Mesodermal cell (in vitro differentiated cells): ENCODE results near the gene FGF11.
A peak's percentile ranks its signal among the peaks of the same experiment; 100 is the strongest.
"Not testable (repeated sequence)": the region's sequence is repeated elsewhere in the genome, so short reads cannot be mapped to it uniquely, and the experiment has no call there.

Experiments
- H3K27ac ChIP-seq: 2 replicates; pipeline ENCODE4 v1.7.0; 2013; ENCODE audit warnings: mild to moderate bottlenecking, low read depth, low read length, moderate library complexity; ENCODE audit not compliant: severe bottlenecking
- H3K36me3 ChIP-seq: 2 replicates; pipeline ENCODE4 v1.7.1; 2013; ENCODE audit warnings: mild to moderate bottlenecking, low read length, moderate library complexity; ENCODE audit not compliant: control insufficient read depth, insufficient read depth
- H3K4me1 ChIP-seq: one replicate; pipeline ENCODE4 v1.7.1; 2013; ENCODE audit warnings: mild to moderate bottlenecking, low read length; ENCODE audit not compliant: insufficient read depth, control insufficient read depth, poor library complexity, severe bottlenecking
- H3K4me3 ChIP-seq: 2 replicates; pipeline ENCODE4 v1.7.0; 2013; ENCODE audit warnings: low read length, control low read depth, mild to moderate bottlenecking; ENCODE audit not compliant: insufficient read depth, poor library complexity, severe bottlenecking; ENCODE audit errors: extremely low read depth
- H3K9me3 ChIP-seq: 2 replicates; pipeline ENCODE4 v1.7.1; 2013; ENCODE audit warnings: mild to moderate bottlenecking, low read length, moderate library complexity; ENCODE audit not compliant: control insufficient read depth
- WGBS, 2 experiments: methylation state at CpG; one replicate each; pipeline ENCODE4 v1.1.5; 2013; ENCODE audit warnings: missing lambda C conversion rate in 2 of 2; ENCODE audit not compliant: insufficient coverage in 2 of 2; 5-methylcytosine and 5-hydroxymethylcytosine counted together

The FGF11 gene

DNA sequence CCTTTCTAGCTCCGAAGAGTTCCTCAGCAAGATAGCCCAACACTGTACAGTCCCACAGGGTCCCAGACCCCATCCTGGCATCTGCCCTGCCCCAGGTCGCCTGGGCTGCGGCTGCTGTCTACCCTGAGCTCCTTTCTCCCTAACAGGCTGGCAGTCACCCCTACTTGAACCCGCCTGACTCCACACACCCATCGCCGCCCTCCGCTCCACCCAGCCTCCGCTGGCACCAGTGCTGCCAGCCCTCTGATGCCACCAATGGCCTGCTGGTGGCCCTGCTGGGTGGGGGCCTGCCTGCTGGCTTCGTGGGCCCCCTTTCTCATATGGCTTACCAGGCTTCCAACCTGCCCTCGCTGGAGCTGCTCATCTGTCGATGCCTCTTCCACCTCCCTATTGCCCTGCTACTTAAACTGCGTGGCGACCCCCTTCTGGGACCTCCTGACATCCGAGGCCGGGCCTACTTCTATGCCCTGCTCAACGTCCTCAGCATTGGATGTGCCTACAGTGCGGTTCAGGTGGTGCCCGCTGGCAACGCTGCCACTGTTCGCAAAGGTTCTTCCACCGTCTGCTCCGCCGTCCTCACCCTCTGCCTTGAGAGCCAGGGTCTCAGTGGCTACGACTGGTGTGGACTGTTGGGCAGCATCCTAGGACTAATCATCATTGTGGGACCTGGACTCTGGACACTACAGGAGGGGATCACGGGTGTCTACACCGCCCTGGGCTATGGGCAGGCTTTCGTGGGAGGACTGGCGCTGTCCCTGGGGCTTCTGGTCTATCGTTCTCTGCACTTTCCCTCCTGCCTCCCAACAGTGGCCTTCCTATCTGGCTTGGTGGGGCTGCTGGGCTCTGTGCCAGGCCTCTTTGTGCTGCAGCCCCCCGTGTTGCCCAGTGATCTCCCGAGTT is 42.8 kb downstream of the FGF11 start:
- Histone ChIP-seq H3K36me3 (peaks cover 14% of the 10 kb centered on the region), H3K4me1 (peaks cover 44% of the 10 kb centered on the region)
- H3K27ac ChIP-seq, H3K9me3 ChIP-seq, H3K4me3 ChIP-seq: not testable (repeated sequence)
- 94 to 95% methylated on average over 13 to 23 of the region's 31 CpGs for WGBS, 2 experiments

DNA sequence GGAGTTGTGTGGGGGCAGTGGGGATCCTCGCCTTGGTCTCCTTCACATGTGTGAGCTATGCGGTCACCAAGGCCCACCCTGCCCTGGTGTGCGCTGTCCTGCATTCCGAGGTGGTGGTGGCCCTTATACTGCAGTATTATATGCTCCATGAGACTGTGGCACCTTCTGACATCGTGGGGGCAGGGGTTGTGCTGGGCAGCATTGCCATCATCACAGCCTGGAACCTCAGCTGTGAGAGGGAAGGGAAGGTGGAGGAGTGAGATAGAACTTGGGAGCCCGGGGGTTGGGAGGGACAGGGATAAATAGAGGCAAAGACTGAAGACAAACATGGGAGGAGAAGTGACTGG is 43.4 kb downstream of the FGF11 start:
- Histone ChIP-seq H3K27ac (peak overlapping the region; percentile 99), H3K4me1 (peaks cover 39% of the 10 kb centered on the region), H3K4me3 (peak overlapping the region; percentile 60), H3K36me3 (peaks cover 20% of the 10 kb centered on the region)
- not testable (repeated sequence) for H3K9me3 ChIP-seq
- 43 to 100% methylated on average over 1 to 2 of the region's 6 CpGs for WGBS, 2 experiments

DNA sequence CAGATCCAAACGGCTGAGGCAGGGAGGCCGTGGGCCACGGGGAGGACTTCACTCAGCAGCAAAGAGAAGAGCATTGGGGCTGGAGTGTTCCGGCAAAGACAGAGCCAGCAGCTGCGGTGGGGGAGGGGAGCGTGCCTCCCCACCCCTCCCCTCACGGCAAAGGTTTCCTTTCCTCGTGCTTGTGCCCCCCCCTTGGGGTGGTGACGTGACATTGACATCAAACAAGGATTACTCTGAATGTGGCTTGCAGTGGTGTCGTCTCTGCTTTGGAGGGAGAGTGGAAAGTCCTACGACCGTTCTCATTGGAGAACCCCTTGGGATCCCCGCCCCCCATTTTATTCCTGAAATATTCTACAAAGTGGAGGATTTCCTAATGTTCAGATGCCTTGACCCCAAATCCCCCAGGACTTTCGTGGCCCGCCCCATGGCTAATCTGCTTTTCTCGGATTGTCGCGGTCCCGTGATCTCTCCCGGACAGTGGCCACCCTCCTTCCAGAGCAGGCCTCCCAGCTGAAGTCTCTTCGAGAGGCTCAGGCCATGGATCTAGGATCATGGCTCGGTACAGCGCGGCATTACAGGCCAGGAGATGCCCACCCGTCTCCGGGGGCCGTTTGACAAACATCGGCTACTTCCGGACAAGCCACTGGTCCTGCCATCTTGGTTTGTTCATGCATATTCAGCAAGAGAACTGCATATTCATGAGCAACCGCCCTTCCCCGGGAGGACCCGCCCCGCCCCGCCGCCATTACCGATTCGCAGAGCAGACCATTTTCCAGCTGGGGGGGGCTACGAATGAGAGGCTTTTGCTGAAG is 44.1 kb downstream of the FGF11 start:
- peaks cover 36% of the 10 kb centered on the region for H3K4me1 ChIP-seq
- 2 to 3% methylated on average over 20 to 26 of the region's 38 CpGs for WGBS, 2 experiments

DNA sequence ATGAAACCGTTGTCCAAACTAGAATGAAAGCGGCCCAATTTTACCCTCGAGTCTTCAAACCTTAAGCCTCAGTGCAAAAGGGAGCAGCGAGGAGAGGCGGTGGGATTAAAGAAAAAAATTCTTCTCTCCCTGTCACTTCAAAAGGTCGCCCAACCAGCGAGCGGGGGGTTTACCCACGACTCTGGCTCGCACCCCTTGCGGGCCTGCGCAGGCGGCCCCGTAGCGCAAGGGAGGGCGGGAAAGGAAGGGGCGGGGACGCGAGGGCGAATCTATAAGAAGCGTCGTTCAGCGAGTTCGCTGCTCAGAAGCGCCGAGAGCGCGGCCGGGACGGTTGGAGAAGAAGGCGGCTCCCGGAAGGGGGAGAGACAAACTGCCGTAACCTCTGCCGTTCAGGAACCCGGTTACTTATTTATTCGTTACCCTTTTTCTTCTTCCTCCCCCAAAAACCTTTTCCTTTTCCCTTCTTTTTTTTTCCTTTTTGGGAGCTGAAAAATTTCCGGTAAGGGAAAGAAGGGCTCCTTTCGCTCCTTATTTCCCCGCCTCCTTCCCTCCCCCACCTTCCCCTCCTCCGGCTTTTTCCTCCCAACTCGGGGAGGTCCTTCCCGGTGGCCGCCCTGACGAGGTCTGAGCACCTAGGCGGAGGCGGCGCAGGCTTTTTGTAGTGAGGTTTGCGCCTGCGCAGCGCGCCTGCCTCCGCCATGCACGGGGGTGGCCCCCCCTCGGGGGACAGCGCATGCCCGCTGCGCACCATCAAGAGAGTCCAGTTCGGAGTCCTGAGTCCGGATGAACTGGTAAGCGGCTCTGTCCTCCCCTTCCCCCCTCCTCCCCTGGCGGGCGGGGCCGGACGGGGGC is 45.0 kb downstream of the FGF11 start, which contains the start of gene POLR2A:
Gene POLR2A, plus strand, starts transcription at position 300 of the 852 bp plus-strand sequence.
- H3K27ac ChIP-seq, result peak within 1 kb of the TSS; percentile 99
- H3K4me1 ChIP-seq, result peaks cover 33% of the 10 kb centered on the region
- peak within 1 kb of the TSS; percentile 60 for H3K4me3 ChIP-seq
- peaks cover 29% of the 10 kb centered on the region for H3K36me3 ChIP-seq
- no peaks in the 10 kb centered on the region for H3K9me3 ChIP-seq
- WGBS, 2 experiments, result 0 to 1% methylated on average over 26 to 29 of the region's 64 CpGs

More for the DNA sequence above, 44.1 kb downstream of the FGF11 start:
- Histone ChIP-seq H3K9me3 (no peaks in the 10 kb centered on the region), H3K27ac (peak overlapping the region; percentile 99), H3K4me3 (peak overlapping the region; percentile 60), H3K36me3 (peaks cover 22% of the 10 kb centered on the region)

DNA sequence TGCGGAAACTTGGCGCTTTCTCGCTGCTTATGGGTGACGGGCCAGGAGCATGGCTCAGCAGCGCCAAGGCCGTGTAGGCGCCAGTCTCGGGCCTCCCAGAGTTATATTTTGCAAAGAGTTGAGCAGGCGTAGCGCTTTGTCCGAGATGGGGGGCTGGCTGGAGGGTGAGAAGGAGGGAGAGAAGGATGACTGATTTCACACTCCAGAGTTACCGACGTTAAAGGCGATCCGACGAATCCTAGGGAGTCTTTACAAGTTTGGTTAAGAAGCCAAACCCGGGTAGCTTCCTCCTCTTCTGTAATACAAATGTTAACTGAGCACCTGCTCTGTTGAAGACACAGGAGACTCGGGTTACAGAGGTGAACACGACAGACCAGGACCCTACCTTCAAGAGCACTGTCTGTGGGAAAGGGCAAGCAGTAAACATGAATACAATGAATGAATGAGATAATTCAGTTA is 45.6 kb downstream of the FGF11 start:
- no peaks in the 10 kb centered on the region for H3K9me3 ChIP-seq
- peaks cover 33% of the 10 kb centered on the region for H3K4me1 ChIP-seq
- WGBS, 2 experiments, result 0 to 4% methylated on average over 11 to 18 of the region's 19 CpGs
- H3K27ac ChIP-seq, result peak overlapping the region; percentile 74
- peak overlapping the region; percentile 60 for H3K4me3 ChIP-seq
- H3K36me3 ChIP-seq, result peaks cover 35% of the 10 kb centered on the region

DNA sequence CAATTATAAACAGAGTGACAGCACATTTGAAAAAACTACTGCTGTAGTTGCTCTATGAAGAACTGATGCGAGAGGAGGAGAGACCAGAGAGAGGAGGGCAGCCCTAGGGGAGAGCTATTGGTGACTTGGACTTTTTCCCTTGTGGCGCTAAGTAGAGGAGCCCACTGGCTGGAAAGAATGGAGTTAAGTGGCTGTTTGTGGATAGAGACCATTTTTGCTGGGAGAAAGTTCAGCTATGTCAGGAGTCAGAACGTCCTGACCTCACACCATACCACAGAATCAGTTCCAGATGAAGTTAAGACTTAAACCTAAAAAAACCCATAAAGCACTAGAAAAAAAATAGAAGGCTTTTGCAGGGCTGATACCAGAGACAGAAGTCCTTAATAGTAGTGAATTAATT is 46.9 kb downstream of the FGF11 start:
- 93% methylated on average over 2 of the region's 3 CpGs; no CpG with 5 or more reads in 1 of the 2 experiments for WGBS, 2 experiments
- Histone ChIP-seq H3K27ac (no peak overlapping the region), H3K4me1 (peaks cover 24% of the 10 kb centered on the region), H3K36me3 (peaks cover 48% of the 10 kb centered on the region), H3K9me3 (no peaks in the 10 kb centered on the region), H3K4me3 (peak overlapping the region; percentile 60)

DNA sequence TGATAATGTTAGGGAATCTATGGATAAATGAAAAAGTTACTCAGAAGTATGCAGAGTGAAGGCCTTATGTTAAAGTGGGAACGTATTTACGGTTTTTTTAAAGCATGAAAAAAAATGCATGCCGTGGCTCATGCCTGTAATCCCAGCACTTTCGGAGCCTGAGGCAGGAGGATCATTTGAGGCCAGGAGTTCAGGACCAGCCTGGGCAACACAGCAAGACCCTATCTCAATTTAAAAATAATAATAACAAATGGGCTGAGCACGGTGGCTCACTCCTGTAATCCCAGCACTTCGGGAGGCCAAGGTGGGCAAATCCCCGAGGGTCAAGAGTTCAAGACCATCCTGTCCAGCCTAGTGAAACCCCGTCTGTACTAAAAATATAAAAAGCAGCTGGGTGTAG is 50.8 kb downstream of the FGF11 start:
- no peaks in the 10 kb centered on the region for H3K9me3 ChIP-seq
- H3K27ac ChIP-seq, result no peak overlapping the region
- no peak overlapping the region for H3K4me3 ChIP-seq
- peaks cover 85% of the 10 kb centered on the region for H3K36me3 ChIP-seq
- peaks cover 19% of the 10 kb centered on the region for H3K4me1 ChIP-seq
- WGBS, 2 experiments, result 87 to 90% methylated on average over 8 of the region's 8 CpGs

DNA sequence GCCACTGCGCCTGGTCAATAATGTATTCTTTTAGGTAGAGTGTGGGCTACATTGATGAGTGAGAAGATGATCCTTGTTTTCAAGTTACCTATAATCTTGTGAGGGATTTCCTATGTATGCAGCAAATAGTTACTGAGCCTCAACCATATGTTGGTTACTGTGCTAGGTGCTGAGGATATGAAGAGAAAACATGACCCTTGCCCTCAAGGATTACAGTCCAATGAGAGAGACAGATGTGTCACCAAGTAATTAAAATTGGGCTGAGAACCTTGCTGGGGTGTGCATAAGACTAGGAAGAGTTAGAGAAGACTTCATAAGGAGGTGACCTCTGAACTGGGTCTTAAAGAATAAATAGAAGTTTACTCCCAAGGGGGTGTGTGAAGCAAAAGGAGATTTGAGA is 52.3 kb downstream of the FGF11 start:
- WGBS, 2 experiments, result 88% methylated on average over 1 of the region's 1 CpG; no CpG with 5 or more reads in 1 of the 2 experiments
- no peak overlapping the region for H3K4me3 ChIP-seq
- H3K27ac ChIP-seq, result no peak overlapping the region
- no peaks in the 10 kb centered on the region for H3K9me3 ChIP-seq
- H3K4me1 ChIP-seq, result peaks cover 10% of the 10 kb centered on the region
- H3K36me3 ChIP-seq, result peaks cover 90% of the 10 kb centered on the region

DNA sequence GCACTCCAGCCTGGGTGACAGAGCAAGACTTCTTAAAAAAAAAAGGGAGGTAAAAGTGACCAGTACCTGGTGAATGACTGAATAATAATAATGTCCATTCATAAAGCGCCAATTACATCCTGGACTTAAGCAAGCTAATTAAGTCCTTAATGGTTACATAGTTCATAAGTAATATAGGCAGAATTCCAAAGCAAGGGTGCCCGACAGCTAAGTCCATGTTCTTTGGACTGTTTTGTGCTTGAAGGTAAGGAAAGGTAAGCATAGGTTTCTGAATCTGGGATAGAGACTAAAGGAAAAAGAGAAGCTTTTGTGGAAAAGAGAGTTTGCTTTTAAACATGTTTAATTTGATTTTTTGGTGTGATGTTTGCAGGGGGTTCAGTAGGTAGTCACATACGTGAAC is 54.6 kb downstream of the FGF11 start:
- Histone ChIP-seq H3K4me3 (no peak overlapping the region), H3K9me3 (no peaks in the 10 kb centered on the region), H3K4me1 (no peaks in the 10 kb centered on the region), H3K36me3 (peaks cover 97% of the 10 kb centered on the region), H3K27ac (no peak overlapping the region)
- WGBS, 2 experiments, result 100% methylated on average over 2 of the region's 3 CpGs
